Measurements from ENCODE around the gene ACTR6.
"Not testable (repeated sequence)": the region's sequence is repeated elsewhere in the genome, so short reads cannot be mapped to it uniquely, and the experiment has no call there.

Gene ACTR6

DNA sequence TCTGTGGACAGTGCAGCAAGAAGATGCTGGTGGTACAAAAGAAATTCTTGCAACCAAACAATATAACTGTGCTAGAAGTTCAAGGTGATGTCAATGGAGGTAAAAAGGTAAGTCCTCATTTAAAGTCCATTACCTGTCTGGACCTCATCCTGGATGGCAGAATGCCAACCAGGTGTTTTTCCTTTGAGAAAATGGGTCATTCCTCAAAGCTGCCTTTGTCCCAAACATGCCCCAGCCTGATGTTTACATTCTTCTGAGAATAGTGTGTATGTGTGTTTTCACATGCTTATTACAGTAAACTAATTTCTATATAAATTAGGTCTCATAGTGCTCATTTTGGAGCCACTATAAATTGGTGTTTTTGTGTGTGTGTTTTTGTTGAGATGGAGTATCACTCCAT, 24.9 kb downstream of the ACTR6 start:
- TF ChIP-seq ZC3H10 (CRISPR knock-in tag; IDR thresholded peaks at IDR 0.05) (no peak), ZFP30 (CRISPR knock-in tag; IDR thresholded peaks at IDR 0.05) (no peak), BACH2 (CRISPR knock-in tag; IDR thresholded peaks at IDR 0.05; ENCODE audit: borderline replicate concordance) (no peak), ZFP3 (CRISPR knock-in tag; IDR thresholded peaks at IDR 0.05) (no peak), CSRNP3 (CRISPR knock-in tag; IDR thresholded peaks at IDR 0.05) (no peak), CSDC2 (CRISPR knock-in tag; IDR thresholded peaks at IDR 0.05) (no peak), ZNF565 (CRISPR knock-in tag; conservative IDR thresholded peaks at IDR 0.05; ENCODE audit: low read depth) (no peak), ISL1 (CRISPR knock-in tag; IDR thresholded peaks at IDR 0.05) (no peak), ZNF8 (CRISPR knock-in tag; IDR thresholded peaks at IDR 0.05) (no peak), ZNF70 (CRISPR knock-in tag; IDR thresholded peaks at IDR 0.05) (no peak), TOX (CRISPR knock-in tag; IDR thresholded peaks at IDR 0.05; ENCODE audit: borderline replicate concordance) (no peak)
- TF ChIP-seq, protein P1, sequence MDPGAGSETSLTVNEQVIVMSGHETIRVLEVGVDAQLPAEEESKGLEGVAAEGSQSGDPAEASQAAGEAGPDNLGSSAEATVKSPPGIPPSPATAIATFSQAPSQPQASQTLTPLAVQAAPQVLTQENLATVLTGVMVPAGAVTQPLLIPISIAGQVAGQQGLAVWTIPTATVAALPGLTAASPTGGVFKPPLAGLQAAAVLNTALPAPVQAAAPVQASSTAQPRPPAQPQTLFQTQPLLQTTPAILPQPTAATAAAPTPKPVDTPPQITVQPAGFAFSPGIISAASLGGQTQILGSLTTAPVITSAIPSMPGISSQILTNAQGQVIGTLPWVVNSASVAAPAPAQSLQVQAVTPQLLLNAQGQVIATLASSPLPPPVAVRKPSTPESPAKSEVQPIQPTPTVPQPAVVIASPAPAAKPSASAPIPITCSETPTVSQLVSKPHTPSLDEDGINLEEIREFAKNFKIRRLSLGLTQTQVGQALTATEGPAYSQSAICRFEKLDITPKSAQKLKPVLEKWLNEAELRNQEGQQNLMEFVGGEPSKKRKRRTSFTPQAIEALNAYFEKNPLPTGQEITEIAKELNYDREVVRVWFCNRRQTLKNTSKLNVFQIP (CRISPR knock-in tag; IDR thresholded peaks at IDR 0.05; ENCODE audit: borderline replicate concordance, low read depth): no peak
- TF ChIP-seq, protein P2, sequence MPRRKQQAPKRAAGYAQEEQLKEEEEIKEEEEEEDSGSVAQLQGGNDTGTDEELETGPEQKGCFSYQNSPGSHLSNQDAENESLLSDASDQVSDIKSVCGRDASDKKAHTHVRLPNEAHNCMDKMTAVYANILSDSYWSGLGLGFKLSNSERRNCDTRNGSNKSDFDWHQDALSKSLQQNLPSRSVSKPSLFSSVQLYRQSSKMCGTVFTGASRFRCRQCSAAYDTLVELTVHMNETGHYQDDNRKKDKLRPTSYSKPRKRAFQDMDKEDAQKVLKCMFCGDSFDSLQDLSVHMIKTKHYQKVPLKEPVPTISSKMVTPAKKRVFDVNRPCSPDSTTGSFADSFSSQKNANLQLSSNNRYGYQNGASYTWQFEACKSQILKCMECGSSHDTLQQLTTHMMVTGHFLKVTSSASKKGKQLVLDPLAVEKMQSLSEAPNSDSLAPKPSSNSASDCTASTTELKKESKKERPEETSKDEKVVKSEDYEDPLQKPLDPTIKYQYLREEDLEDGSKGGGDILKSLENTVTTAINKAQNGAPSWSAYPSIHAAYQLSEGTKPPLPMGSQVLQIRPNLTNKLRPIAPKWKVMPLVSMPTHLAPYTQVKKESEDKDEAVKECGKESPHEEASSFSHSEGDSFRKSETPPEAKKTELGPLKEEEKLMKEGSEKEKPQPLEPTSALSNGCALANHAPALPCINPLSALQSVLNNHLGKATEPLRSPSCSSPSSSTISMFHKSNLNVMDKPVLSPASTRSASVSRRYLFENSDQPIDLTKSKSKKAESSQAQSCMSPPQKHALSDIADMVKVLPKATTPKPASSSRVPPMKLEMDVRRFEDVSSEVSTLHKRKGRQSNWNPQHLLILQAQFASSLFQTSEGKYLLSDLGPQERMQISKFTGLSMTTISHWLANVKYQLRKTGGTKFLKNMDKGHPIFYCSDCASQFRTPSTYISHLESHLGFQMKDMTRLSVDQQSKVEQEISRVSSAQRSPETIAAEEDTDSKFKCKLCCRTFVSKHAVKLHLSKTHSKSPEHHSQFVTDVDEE (CRISPR knock-in tag; IDR thresholded peaks at IDR 0.05): no peak
- no peak for ATAC-seq

- peak; percentile 77 for ATAC-seq
- no peak for TF ChIP-seq ZNF565 (CRISPR knock-in tag; conservative IDR thresholded peaks at IDR 0.05; ENCODE audit: low read depth)
- no peak for TF ChIP-seq CSDC2 (CRISPR knock-in tag; IDR thresholded peaks at IDR 0.05)
- no peak for TF ChIP-seq ARNTL (CRISPR knock-in tag; IDR thresholded peaks at IDR 0.05; ENCODE audit: borderline replicate concordance, low read depth)
These were observed 28.5 kb downstream of the ACTR6 start for GRCh38 chr12:100229036-100229635.

DNA sequence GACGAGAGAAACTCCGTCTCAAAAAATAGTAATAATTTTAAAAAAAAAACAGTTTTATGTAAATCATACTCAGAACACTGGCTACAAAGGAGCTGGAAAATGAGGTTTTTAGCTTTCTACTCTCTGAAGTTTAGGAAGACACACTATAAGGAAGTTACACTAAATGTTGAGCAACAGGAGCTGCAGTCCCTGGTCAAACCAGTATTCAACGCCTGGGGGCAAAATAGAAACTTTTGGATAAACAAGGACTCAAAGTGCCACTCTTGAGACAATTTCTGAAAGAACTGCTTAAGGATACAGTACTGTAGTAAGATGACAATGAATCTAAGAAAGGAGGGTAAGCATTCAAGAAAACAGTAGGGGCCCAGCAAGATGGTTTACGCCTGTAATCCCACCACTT, 29.3 kb downstream of the ACTR6 start:
- no peak for ATAC-seq
- TF ChIP-seq TCF4 (CRISPR knock-in tag; IDR thresholded peaks at IDR 0.05; ENCODE audit: borderline replicate concordance) (no peak), BACH2 (CRISPR knock-in tag; IDR thresholded peaks at IDR 0.05; ENCODE audit: borderline replicate concordance) (no peak), RARB (CRISPR knock-in tag; IDR thresholded peaks at IDR 0.05) (no peak), OSR1 (CRISPR knock-in tag; IDR thresholded peaks at IDR 0.05) (no peak), ZFP30 (CRISPR knock-in tag; IDR thresholded peaks at IDR 0.05) (no peak)
- TF ChIP-seq, protein P1 (CRISPR knock-in tag; IDR thresholded peaks at IDR 0.05; ENCODE audit: borderline replicate concordance, low read depth): no peak
- TF ChIP-seq, protein P3, sequence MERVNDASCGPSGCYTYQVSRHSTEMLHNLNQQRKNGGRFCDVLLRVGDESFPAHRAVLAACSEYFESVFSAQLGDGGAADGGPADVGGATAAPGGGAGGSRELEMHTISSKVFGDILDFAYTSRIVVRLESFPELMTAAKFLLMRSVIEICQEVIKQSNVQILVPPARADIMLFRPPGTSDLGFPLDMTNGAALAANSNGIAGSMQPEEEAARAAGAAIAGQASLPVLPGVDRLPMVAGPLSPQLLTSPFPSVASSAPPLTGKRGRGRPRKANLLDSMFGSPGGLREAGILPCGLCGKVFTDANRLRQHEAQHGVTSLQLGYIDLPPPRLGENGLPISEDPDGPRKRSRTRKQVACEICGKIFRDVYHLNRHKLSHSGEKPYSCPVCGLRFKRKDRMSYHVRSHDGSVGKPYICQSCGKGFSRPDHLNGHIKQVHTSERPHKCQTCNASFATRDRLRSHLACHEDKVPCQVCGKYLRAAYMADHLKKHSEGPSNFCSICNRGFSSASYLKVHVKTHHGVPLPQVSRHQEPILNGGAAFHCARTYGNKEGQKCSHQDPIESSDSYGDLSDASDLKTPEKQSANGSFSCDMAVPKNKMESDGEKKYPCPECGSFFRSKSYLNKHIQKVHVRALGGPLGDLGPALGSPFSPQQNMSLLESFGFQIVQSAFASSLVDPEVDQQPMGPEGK (CRISPR knock-in tag; IDR thresholded peaks at IDR 0.05; ENCODE audit: borderline replicate concordance): no peak
- TF ChIP-seq, protein P2 (CRISPR knock-in tag; IDR thresholded peaks at IDR 0.05): no peak

DNA sequence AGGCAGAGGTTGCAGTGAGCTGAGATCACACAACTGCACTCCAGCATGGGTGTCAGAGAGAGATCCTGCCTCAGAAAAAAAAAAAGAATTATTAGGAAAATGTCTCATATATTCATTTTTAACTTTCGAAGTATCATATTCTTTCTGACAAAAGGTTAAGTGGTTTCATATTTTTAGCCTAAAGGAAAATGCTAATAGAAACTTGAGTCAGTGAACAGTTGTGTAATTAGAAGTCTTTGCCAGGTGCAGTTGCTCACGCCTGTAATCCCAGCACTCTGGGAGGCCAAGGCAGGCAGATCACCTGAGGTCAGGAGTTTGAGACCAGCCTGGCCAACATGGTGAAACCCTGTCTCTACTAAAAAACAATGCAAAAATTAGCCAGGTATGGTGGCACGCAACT, 31.3 kb downstream of the ACTR6 start:
- not testable (repeated sequence) for ATAC-seq
